IPS DF 4.7 (cell line): ENCODE measurements around the gene IYD.
"Not testable (repeated sequence)": the region's sequence is repeated elsewhere in the genome, so short reads cannot be mapped to it uniquely, and the experiment has no call there.

Source experiments
- DNase-seq: peaks from one replicate; pipeline ENCODE4 v3.0.0-alpha.2; 2013; ENCODE audit warnings: low spot score; ENCODE audit errors: extremely low read depth

The IYD gene

GRCh38 chr6:150427843-150428242 lies 59.0 kb downstream of the IYD start:
- DNase-seq, result no peak

GRCh38 chr6:150430815-150431214 lies 62.0 kb downstream of the IYD start:
- DNase-seq, result no peak

DNA sequence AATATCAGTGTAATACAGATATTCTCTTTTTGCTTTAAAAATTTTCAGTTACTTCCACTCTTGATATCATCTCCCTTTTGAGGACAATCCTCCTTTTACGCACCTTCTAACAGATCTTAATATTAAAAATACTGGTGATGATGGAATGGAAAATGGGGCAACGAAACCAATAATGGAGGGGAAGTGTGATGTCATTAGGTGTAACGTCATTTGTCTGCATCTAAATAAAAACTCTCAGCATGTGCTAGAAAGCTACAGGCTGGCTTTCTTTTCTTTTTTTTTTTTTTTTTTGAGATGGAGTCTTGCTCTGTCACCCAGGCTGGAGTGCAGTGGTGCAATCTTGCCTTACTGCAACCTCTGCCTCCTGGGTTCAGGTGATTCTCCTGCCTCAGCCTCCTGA lies 66.5 kb downstream of the IYD start:
- no peak for DNase-seq

GRCh38 chr6:150435832-150436231 lies 67.0 kb downstream of the IYD start:
- DNase-seq, result no peak

DNA sequence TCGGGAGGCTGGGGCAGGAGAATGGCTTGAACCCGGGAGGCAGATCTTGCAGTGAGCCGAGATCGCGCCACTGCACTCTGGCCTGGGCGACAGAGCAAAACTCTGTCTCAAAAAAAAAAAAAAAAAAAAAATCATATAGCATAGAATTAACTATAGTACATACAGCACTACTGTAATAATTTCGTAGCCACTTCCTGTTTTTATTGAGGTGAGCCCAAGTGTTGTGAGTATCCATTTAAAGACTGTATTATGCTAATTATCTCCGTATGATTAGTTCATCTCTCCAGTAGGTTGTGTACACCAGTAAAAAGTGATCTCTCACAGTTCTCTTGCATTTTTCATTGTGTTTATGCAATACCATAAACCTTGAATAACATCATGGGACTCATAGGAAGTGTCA lies 70.6 kb downstream of the IYD start:
- DNase-seq, result no peak

- DNase-seq, result no peak
Observed at GRCh38 chr6:150443621-150444020, 74.8 kb downstream of the IYD start.

DNA sequence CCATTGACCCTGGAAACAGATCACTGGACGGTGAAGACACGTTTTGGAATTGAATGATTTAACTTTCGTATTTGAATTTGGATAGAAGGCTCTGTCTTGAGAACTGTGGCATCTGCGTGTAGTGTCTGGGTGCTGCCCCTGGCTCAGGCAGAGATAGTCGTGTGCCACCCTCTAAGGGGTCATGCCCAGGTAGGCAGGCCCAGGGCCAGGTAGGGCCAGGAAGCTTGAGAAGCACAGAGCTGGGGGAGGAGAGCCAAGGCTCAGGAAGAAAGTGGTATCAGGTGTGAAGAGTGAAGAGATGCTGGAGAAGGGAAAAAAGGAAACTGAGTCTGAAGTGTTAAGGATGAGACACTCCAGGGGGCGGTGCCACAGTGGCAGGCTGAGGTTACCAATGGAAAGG lies 75.5 kb downstream of the IYD start:
- no peak for DNase-seq

DNA sequence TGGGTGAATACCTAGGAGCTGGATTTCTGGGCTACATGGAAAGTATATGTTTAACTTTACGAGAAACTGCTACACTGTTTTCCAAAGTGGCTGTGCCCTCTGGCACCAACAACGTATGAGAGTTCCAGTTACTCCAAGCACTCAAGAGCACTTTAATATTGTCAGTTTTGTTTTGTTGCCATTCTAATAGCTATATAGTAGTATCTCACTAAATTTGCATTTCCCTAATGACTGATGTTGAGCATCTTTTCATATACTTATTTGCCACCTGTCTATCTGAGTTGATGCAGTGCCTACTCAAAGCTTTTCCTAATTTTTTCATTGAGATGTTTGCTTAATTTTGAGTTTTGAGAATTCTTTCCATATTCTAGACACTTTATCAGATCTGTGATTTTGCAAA lies 76.7 kb downstream of the IYD start:
- no peak for DNase-seq

GRCh38 chr6:150448221-150448620 lies 79.4 kb downstream of the IYD start:
- no peak for DNase-seq

DNA sequence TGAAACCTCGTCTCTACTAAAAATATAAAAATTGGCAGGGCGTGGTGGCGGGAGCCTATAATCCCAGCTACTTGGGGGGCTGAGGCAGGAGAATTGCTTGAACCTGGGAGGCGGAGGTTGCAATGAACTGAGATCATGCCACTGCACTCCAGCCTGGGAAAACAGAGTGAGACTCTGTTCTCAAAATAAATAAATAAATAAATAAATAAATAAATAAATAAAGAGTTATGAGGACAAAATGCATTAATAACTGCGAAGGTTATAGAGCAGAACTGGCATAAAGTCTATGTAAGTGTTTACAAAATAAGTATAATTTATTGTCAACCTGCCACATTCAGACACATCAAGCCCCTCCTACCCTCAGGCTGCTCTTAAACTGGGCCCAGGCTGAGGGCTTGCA lies 80.2 kb downstream of the IYD start:
- DNase-seq, result not testable (repeated sequence)

- DNase-seq, result no peak
Observed at GRCh38 chr6:150450918-150451317, 82.1 kb downstream of the IYD start.

GRCh38 chr6:150451807-150452427 lies 83.1 kb downstream of the IYD start:
- no peak for DNase-seq

DNA sequence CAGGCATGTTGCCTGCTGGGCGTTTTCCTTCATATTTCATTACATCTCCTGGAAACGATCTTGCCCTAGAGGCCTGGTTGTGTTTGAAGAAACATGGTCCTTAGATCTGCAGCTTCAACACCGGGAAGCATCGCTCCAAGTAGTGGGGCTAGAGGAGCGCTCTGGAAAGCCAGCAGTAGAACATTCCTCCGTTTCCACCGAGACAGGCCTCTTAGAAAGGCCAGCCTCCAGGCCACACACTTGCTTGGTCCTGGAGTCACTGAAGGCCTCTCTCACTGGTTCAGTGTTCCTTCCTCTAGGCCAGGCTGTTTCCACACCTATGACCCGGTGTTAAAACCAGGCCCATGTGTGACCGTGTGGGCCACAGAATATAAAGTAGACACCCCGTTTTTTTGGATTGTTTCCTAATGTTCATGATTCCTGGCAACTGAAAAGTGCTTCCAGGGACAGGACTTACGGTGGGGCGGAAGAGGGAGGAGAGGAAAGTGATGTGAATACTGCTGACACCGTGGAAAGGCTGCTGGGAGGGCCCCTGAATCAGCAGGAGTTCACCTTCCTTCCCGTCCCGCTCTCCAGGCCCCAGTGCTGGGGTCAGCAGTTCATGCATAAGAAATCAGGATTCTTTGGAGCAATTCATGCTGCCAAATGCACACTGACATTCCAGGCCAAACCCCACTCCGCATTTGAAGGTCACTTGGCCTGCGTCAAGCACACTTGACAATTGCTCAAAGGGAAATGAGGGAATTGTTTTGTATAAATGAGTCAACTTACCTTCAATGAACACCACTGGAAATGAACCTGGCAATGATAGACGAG lies 83.8 kb downstream of the IYD start:
- no peak for DNase-seq

- no peak for DNase-seq
Observed at GRCh38 chr6:150453357-150453756, 84.5 kb downstream of the IYD start.
